LNCaP clone FGC (cell line): ENCODE results near the gene CELF2.

Experiments used
- DNase-seq: peaks from one replicate; pipeline ENCODE4 v3.0.0-alpha.2; 2011; ENCODE audit warnings: low read depth
- H3K4me3 ChIP-seq: 2 replicates; pipeline ENCODE4 v1.5.1; 2011; ENCODE audit warnings: mild to moderate bottlenecking, low read depth, low read length, control low read depth
- TF ChIP-seq, protein P1 (sequence below): IDR thresholded peaks from 2 replicates; pipeline ENCODE4 v1.5.1; 2012; ENCODE audit warnings: mild to moderate bottlenecking; ENCODE audit not compliant: control insufficient read depth, insufficient read depth; ENCODE audit errors: extremely low read depth

The CELF2 gene

GRCh38 chr10:11014671-11015445 is 2.8 kb upstream of the CELF2 start:
- DNase-seq, result no peak
- H3K4me3 ChIP-seq, result no peak overlapping the region

DNA sequence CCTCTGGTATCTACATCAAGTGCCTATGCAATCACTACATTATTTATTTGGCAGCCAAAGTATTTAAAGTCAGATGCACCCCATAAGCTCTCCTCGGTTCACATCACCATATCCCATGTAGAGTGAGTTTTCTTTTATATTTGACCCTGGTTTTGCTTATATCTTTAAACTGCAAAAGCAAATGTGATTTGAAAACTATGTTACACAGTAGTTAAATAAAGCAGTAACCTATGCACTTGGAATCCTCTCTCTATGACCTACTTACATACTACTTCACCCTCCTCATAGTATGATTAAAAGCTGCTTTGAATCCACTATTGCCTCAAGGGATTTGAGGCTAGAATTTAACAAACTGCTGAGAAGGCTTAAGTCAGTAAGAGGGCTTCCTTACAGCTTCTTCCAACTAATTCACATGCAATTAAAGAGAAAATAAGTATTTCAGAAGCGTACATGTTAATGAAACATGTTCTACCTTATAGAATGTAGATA is 2.2 kb upstream of the CELF2 start:
- no peak for DNase-seq
- no peak overlapping the region for H3K4me3 ChIP-seq
- TF ChIP-seq, protein P1, sequence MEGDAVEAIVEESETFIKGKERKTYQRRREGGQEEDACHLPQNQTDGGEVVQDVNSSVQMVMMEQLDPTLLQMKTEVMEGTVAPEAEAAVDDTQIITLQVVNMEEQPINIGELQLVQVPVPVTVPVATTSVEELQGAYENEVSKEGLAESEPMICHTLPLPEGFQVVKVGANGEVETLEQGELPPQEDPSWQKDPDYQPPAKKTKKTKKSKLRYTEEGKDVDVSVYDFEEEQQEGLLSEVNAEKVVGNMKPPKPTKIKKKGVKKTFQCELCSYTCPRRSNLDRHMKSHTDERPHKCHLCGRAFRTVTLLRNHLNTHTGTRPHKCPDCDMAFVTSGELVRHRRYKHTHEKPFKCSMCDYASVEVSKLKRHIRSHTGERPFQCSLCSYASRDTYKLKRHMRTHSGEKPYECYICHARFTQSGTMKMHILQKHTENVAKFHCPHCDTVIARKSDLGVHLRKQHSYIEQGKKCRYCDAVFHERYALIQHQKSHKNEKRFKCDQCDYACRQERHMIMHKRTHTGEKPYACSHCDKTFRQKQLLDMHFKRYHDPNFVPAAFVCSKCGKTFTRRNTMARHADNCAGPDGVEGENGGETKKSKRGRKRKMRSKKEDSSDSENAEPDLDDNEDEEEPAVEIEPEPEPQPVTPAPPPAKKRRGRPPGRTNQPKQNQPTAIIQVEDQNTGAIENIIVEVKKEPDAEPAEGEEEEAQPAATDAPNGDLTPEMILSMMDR, result no peak

More at GRCh38 chr10:11014671-11015445, 2.8 kb upstream of the CELF2 start:
- TF ChIP-seq, protein P1, result no peak

DNA sequence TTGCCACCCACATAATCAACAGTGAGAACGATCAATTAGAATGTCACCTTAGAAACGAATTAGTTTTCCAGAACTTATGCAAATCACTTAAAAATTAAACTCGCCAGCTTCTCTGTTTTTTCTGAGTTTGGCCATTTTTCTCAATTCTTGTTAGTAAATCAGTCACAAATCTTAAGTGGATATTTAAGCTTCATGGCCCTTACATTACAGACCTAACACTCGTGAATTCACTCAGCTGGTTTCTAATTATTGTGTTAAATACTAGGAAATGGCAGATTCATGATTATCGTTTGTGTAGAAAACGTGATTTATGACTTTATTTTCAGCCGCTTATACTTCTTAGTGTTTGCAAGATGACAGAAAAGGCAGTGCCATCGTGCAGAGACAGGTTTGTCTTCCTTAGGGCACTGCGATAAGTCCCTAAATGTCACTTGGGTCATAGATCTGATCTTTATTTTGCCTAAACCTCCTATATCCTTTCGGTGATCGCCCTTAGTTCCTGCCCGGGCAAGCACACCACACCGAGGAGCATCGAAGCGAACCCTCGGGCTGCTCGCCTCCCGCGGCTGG is 587 bp upstream of the CELF2 start:
- no peak for DNase-seq
- H3K4me3 ChIP-seq, result no peak overlapping the region

DNA sequence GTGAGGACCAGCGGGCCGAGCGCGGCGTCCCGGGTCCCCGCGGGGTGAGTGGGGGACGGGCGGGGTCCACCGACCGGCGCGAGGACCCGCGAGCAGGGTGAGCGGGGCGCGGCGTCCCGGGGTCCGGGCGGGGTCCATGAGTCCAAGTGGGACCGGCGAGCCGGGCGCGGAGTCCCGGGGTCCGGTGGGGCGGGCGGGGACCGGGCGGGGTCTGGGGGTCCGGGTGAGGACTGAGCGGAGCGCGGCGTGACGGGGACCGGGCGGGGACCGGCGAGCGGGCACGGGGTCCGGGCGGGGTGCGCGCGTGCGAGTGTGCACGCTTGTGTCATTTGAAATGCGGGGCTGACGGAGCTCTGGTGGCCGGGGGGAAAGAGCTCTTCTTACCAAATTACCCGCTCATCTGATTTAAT is 765 bp downstream of the CELF2 start:
- TF ChIP-seq, protein P1, result no peak
- no peak overlapping the region for H3K4me3 ChIP-seq
- no peak for DNase-seq

More for the DNA sequence above, 587 bp upstream of the CELF2 start:
- TF ChIP-seq, protein P1, result no peak

- no peak overlapping the region for H3K4me3 ChIP-seq
- no peak for DNase-seq
- TF ChIP-seq, protein P1, result no peak
Measured at GRCh38 chr10:11018855-11019631, 1.4 kb downstream of the CELF2 start.

DNA sequence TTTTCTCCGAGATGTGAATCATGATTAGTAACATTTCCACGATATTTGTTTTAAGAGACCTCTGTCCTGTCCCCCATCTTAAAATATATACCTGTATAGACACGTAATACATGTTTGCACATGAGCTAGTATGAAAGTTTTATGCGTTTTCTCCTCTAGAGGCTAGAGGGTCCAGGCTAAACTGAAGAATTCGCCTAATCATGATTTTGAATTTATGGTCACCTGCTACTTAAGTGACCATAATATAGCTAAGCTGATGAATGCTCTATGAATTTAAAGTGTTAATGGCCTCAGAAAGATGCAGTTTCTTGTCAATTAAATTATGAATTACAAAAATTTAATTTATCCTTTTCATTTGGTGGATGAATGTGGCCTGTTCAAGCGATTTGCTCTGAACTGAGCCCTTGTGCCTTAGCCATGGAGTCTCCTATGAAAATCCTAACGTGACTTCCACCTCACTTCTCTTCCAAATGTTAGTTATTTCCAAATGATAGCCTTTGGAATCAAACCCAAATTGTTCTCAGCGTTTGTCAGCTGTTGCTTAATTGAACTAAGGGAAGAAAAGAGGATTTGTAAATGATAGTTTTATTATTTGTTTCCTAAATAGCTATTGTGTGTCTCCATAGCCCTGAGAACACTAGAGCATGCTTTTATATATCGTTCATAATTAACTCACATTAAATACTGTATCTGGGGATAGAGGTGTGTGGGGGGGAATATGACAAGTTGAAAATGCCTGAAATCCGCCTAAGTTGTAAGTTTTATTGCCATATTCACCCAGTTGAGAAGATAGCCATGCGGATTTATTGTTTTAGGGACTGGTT is 2.3 kb downstream of the CELF2 start:
- no peak overlapping the region for H3K4me3 ChIP-seq
- TF ChIP-seq, protein P1, result no peak
- DNase-seq, result no peak
